Kidney (tissue), 14 donors: Measurements from ENCODE around the gene CCT7. TPM values are rescaled to one million over a fixed set of nuclear protein-coding genes. Genes with fewer than 3 reads are reported as not detected.

ENCODE experiments used
- DNase-seq, 5 donors: peaks; one replicate each; pipeline ENCODE4 v3.0.0-alpha.2; 2013 to 2020
- FAIRE-seq: peaks from 2 replicates; lab custom pipeline; 2012; peaks lifted over from hg19 to GRCh38; lab: Jason Lieb, UNC
- H3K27ac ChIP-seq, 2 donors: one replicate each; pipeline ENCODE4 v1.7.0; 2013; ENCODE audit warnings: low read depth in 2 of 2, low read length in 2 of 2, inconsistent platforms in 1 of 2
- H3K27me3 ChIP-seq: one replicate; pipeline ENCODE4 v1.7.1; 2013; ENCODE audit warnings: low read length, inconsistent platforms; ENCODE audit not compliant: control insufficient read depth, insufficient read depth
- H3K36me3 ChIP-seq, 3 donors: one replicate each; pipeline versions ENCODE4 v1.7.0 to v1.7.1; 2013; ENCODE audit warnings: low read length in 3 of 3, control low read depth in 1 of 3, inconsistent platforms in 1 of 3; ENCODE audit not compliant: insufficient read depth in 3 of 3, control insufficient read depth in 2 of 3
- H3K4me1 ChIP-seq, 3 donors: one replicate each; pipeline versions ENCODE4 v1.7.0 to v1.7.1; 2013; ENCODE audit warnings: low read length in 3 of 3, inconsistent platforms in 1 of 3, low read depth in 1 of 3; ENCODE audit not compliant: control insufficient read depth in 2 of 3, insufficient read depth in 2 of 3
- H3K4me3 ChIP-seq, 3 donors: one replicate each; pipeline versions ENCODE4 v1.7.0 to v1.8.1; 2013; ENCODE audit warnings: low read length in 3 of 3, control low read depth in 1 of 3, inconsistent platforms in 1 of 3
- H3K9ac ChIP-seq, 3 donors: one replicate each; pipeline versions ENCODE4 v1.7.0 to v1.7.1; 2013; ENCODE audit warnings: low read length in 3 of 3, control low read depth in 1 of 3, inconsistent platforms in 1 of 3
- H3K9me3 ChIP-seq, 3 donors: one replicate each; pipeline versions ENCODE4 v1.7.0 to v1.7.1; 2013; ENCODE audit warnings: low read length in 3 of 3, control low read depth in 1 of 3, inconsistent platforms in 1 of 3; ENCODE audit not compliant: control insufficient read depth in 2 of 3, insufficient read depth in 1 of 3
- intact Hi-C: fragments of 100-400 bp; cut with DNase I; formaldehyde crosslinking; loops from one replicate; pipeline ENCODE4 v1.11.1; 2022
- polyA plus RNA-seq: library from polyadenylated mRNA; stranded (reverse); fragments of 350-450 nt; fragmentation: Illumina TruSeq; extraction: RNeasy Lipid Tissue Mini Kit (QIAGEN cat#74804); gene quantifications from one replicate; pipeline ENCODE4 v1.2.3, GENCODE V29; 2014; ENCODE audit warnings: low read depth, low replicate concordance; ENCODE audit not compliant: insufficient read depth
- total RNA-seq: library from RNA; stranded (reverse); fragmentation: NEBNext Ultra II Directional; extraction: Animal tissue kit (Norgen Biotek cat#: 25700); gene quantifications from one replicate; pipeline ENCODE4 v1.2.1, GENCODE V29; 2021
- TF ChIP-seq, protein P1 (sequence below): IDR thresholded peaks from 3 replicates; pipeline ENCODE4 v1.5.1; 2012; ENCODE audit warnings: mild to moderate bottlenecking, moderate library complexity, borderline replicate concordance; ENCODE audit not compliant: insufficient read depth; ENCODE audit errors: extremely low read depth
- donor health status: control.
- donor health status: control.
- donor health status: control.
- donor health status: control.
- donor health status: control.
- donor health status: DM: yes; HTN: yes; CAD: no.
- donor health status: Normal renal cell carcinoma (clear cell type).

Gene CCT7
- total and polyA plus RNA-seq, 2 donors from 2014 or later, result 164 to 173 TPM

DNA sequence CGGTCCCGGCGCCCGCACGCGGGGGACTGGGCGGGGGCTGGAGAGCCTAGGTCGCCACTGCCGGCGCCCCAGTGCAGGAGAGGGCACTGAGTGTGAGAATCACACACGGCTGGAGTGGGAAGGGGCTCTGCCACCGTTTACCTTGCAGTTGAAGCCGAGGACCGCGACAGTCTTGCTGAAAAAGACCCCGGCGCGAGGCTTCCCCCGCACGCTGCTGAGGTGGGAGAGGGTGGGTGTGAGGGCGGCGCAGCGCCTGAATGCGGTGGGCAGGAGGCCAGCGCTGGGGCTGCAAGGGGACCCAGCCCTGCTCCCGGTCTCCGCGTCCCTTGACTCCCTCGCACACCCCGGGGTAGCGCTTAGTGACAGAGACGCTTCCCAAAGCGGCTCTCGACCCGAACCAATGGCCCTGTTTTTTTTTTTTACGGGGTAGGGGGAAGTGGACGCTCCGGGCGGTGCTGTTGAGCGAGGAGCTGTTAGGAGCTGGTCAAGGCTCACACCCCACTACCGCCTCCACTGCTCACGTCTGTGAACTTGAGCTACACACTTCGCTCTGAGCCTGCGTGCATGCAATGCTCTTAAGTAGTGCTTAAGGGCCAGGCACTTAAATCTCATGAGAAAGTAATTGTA lies 30.9 kb upstream of the CCT7 start:
- Histone ChIP-seq H3K9me3 (no peaks in the 10 kb centered on the region), H3K4me3 (no peak overlapping the region), H3K27me3 (peaks cover 22% of the 10 kb centered on the region), H3K36me3 (no peaks in the 10 kb centered on the region), H3K9ac (no peak overlapping the region), H3K4me1 (peaks cover 0 to 2% (median 0%) of the 10 kb centered on the region in 3 donors), H3K27ac (no peak overlapping the region)
- FAIRE-seq (no peak), DNase-seq (peak in 3 of 5 donors; percentile 25 to 43 (median 25))
- intact Hi-C loops, result no loop called here
- TF ChIP-seq, protein P1, sequence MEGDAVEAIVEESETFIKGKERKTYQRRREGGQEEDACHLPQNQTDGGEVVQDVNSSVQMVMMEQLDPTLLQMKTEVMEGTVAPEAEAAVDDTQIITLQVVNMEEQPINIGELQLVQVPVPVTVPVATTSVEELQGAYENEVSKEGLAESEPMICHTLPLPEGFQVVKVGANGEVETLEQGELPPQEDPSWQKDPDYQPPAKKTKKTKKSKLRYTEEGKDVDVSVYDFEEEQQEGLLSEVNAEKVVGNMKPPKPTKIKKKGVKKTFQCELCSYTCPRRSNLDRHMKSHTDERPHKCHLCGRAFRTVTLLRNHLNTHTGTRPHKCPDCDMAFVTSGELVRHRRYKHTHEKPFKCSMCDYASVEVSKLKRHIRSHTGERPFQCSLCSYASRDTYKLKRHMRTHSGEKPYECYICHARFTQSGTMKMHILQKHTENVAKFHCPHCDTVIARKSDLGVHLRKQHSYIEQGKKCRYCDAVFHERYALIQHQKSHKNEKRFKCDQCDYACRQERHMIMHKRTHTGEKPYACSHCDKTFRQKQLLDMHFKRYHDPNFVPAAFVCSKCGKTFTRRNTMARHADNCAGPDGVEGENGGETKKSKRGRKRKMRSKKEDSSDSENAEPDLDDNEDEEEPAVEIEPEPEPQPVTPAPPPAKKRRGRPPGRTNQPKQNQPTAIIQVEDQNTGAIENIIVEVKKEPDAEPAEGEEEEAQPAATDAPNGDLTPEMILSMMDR, result no peak

DNA sequence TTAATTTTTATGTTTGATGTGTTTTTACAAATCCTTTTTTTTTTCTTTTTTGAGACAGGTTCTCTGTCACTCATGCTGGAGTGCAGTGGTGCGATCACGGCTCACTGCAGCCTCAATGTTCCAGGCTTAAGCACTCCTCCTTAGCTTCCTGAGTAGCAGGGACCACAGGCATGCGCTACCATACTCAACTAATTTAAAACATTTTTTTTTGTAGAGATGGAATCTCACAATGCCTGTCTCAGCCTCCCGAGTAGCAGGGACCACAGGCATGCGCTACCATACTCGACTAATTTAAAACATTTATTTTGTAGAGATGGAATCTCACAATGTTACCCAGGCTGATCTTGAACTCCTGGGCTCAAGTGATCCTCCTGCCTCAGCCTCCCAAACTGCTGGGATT lies 28.5 kb upstream of the CCT7 start:
- no peak overlapping the region for H3K27ac ChIP-seq
- no peaks in the 10 kb centered on the region for H3K9me3 ChIP-seq
- no peak overlapping the region for H3K4me3 ChIP-seq
- FAIRE-seq (no peak), DNase-seq (no peak)
- TF ChIP-seq, protein P1, result no peak
- no peak overlapping the region for H3K9ac ChIP-seq
- peaks cover 0 to 2% (median 0%) of the 10 kb centered on the region in 3 donors for H3K4me1 ChIP-seq
- no peaks in the 10 kb centered on the region for H3K36me3 ChIP-seq
- peaks cover 22% of the 10 kb centered on the region for H3K27me3 ChIP-seq
- intact Hi-C loops, result no loop called here

DNA sequence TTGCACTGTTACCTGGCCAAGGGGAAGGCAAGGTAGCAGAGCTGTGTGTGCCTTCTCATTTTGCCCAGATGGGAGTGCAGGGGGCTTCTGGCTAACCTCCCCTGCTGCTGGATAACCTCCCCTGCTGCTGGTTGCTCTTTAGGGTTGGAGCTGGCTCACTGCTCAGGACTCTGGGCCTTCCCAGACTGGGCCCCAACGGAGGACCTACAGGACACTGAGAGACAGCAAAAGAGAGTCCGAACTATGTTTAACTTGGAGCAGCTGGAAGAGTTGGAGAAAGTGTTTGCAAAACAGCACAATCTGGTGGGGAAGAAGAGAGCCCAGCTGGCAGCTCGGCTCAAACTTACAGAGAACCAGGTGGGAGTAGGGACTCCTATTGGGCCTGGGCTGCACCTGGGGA lies 25.9 kb upstream of the CCT7 start:
- H3K27me3 ChIP-seq, result peaks cover 10% of the 10 kb centered on the region
- H3K9me3 ChIP-seq, result no peaks in the 10 kb centered on the region
- no peaks in the 10 kb centered on the region for H3K36me3 ChIP-seq
- H3K4me1 ChIP-seq, result peaks cover 0 to 2% (median 0%) of the 10 kb centered on the region in 3 donors
- FAIRE-seq, result no peak
- no peak for DNase-seq
- H3K4me3 ChIP-seq, result no peak overlapping the region
- no peak overlapping the region for H3K9ac ChIP-seq
- no peak overlapping the region for H3K27ac ChIP-seq
- TF ChIP-seq, protein P1, result no peak
- intact Hi-C loops, result no loop called here
